Activated T-cell treated with anti-CD3 and anti-CD28 coated beads, Interleukin-2, amount 50 U/mL, for 4 hours (primary cell): Measurements from ENCODE around the gene ZNF507. TPM values are rescaled to one million over a fixed set of nuclear protein-coding genes. Genes with fewer than 3 reads are reported as not detected.
A peak's percentile ranks its signal among the peaks of the same experiment; 100 is the strongest.

Experiments used
- ATAC-seq, 2 donors: fragments of 200-7000 bp; cut with Tn5 transposase; one replicate each; pipeline ENCODE4 v1.10.0; 2021
- DNase-seq: peaks from one replicate; pipeline ENCODE4 v3.0.0-alpha.2; 2020
- H3K27me3 Mint-ChIP-seq: one replicate; pipeline ENCODE4 v1.8.0; 2021; ENCODE audit warnings: low read depth, mixed read lengths
- H3K36me3 Mint-ChIP-seq: one replicate; pipeline ENCODE4 v1.8.0; 2022; ENCODE audit warnings: mixed read lengths; ENCODE audit not compliant: insufficient read depth
- H3K4me1 Mint-ChIP-seq: one replicate; pipeline ENCODE4 v1.8.0; 2021; ENCODE audit warnings: low read depth, mixed read lengths
- H3K4me3 Mint-ChIP-seq: one replicate; pipeline ENCODE4 v1.8.0; 2021; ENCODE audit warnings: mild to moderate bottlenecking, moderate library complexity, mixed read lengths
- H3K9me3 Mint-ChIP-seq: one replicate; pipeline ENCODE4 v1.8.0; 2021; ENCODE audit warnings: mixed read lengths
- total RNA-seq, 3 donors: library from RNA; stranded (reverse); gene quantifications; one replicate each; pipeline ENCODE4 v1.2.1, GENCODE V29; 2021

Gene ZNF507
- total RNA-seq, 3 donors from 2014 or later: 26.0 to 27.4 (median 26.2) TPM

- ATAC-seq: peak; percentile 31
- H3K4me1 Mint-ChIP-seq: peaks cover 63% of the 10 kb centered on the region
- H3K4me3 Mint-ChIP-seq: no peak overlapping the region
These were observed 4.5 kb downstream of the ZNF507 start for GRCh38 chr19:32349724-32350470.

GRCh38 chr19:32350471-32350865, 5.1 kb downstream of the ZNF507 start:
- DNase-seq (no peak), ATAC-seq (no peak)
- Mint-ChIP-seq H3K4me1 (peaks cover 68% of the 10 kb centered on the region), H3K4me3 (no peak overlapping the region), H3K36me3 (peaks cover 47% of the 10 kb centered on the region), H3K9me3 (no peaks in the 10 kb centered on the region), H3K27me3 (no peaks in the 10 kb centered on the region)

More at GRCh38 chr19:32349724-32350470, 4.5 kb downstream of the ZNF507 start:
- no peak for DNase-seq
- H3K36me3 Mint-ChIP-seq: peaks cover 44% of the 10 kb centered on the region
- H3K9me3 Mint-ChIP-seq: no peaks in the 10 kb centered on the region
- H3K27me3 Mint-ChIP-seq: no peaks in the 10 kb centered on the region

GRCh38 chr19:32350987-32351348, 5.6 kb downstream of the ZNF507 start:
- Mint-ChIP-seq H3K9me3 (no peaks in the 10 kb centered on the region), H3K4me1 (peaks cover 72% of the 10 kb centered on the region), H3K4me3 (no peak overlapping the region), H3K27me3 (no peaks in the 10 kb centered on the region), H3K36me3 (peaks cover 48% of the 10 kb centered on the region)
- DNase-seq (no peak), ATAC-seq (no peak)

GRCh38 chr19:32352241-32352630, 6.8 kb downstream of the ZNF507 start:
- no peaks in the 10 kb centered on the region for H3K9me3 Mint-ChIP-seq
- DNase-seq (no peak), ATAC-seq (no peak)
- H3K4me3 Mint-ChIP-seq: no peak overlapping the region
- no peaks in the 10 kb centered on the region for H3K27me3 Mint-ChIP-seq
- H3K36me3 Mint-ChIP-seq: peaks cover 56% of the 10 kb centered on the region
- peaks cover 66% of the 10 kb centered on the region for H3K4me1 Mint-ChIP-seq

GRCh38 chr19:32354345-32354744, 8.9 kb downstream of the ZNF507 start:
- H3K4me3 Mint-ChIP-seq: no peak overlapping the region
- ATAC-seq: no peak
- no peaks in the 10 kb centered on the region for H3K9me3 Mint-ChIP-seq
- no peak for DNase-seq
- peaks cover 57% of the 10 kb centered on the region for H3K4me1 Mint-ChIP-seq
- peaks cover 56% of the 10 kb centered on the region for H3K36me3 Mint-ChIP-seq
- H3K27me3 Mint-ChIP-seq: no peaks in the 10 kb centered on the region

GRCh38 chr19:32355309-32355708, 9.9 kb downstream of the ZNF507 start:
- DNase-seq (no peak), ATAC-seq (no peak)
- Mint-ChIP-seq H3K9me3 (no peaks in the 10 kb centered on the region), H3K4me3 (no peak overlapping the region), H3K27me3 (no peaks in the 10 kb centered on the region), H3K36me3 (peaks cover 49% of the 10 kb centered on the region), H3K4me1 (peaks cover 49% of the 10 kb centered on the region)

- peaks cover 38% of the 10 kb centered on the region for H3K4me1 Mint-ChIP-seq
- DNase-seq (no peak), ATAC-seq (no peak)
- no peaks in the 10 kb centered on the region for H3K27me3 Mint-ChIP-seq
- no peak overlapping the region for H3K4me3 Mint-ChIP-seq
- H3K9me3 Mint-ChIP-seq: no peaks in the 10 kb centered on the region
- peaks cover 46% of the 10 kb centered on the region for H3K36me3 Mint-ChIP-seq
These were observed 12.3 kb downstream of the ZNF507 start for GRCh38 chr19:32357720-32358119.

GRCh38 chr19:32358321-32358720, 12.9 kb downstream of the ZNF507 start:
- Mint-ChIP-seq H3K4me3 (no peak overlapping the region), H3K27me3 (no peaks in the 10 kb centered on the region), H3K4me1 (peaks cover 41% of the 10 kb centered on the region), H3K36me3 (peaks cover 46% of the 10 kb centered on the region), H3K9me3 (no peaks in the 10 kb centered on the region)
- DNase-seq (no peak), ATAC-seq (no peak)

- H3K36me3 Mint-ChIP-seq: peaks cover 45% of the 10 kb centered on the region
- H3K27me3 Mint-ChIP-seq: no peaks in the 10 kb centered on the region
- peaks cover 45% of the 10 kb centered on the region for H3K4me1 Mint-ChIP-seq
- H3K4me3 Mint-ChIP-seq: no peak overlapping the region
- DNase-seq: no peak
- no peak for ATAC-seq
- no peaks in the 10 kb centered on the region for H3K9me3 Mint-ChIP-seq
These were observed 14.2 kb downstream of the ZNF507 start for GRCh38 chr19:32359581-32359980.

- DNase-seq (no peak), ATAC-seq (no peak)
- H3K4me3 Mint-ChIP-seq: no peak overlapping the region
- H3K36me3 Mint-ChIP-seq: peaks cover 48% of the 10 kb centered on the region
- H3K27me3 Mint-ChIP-seq: no peaks in the 10 kb centered on the region
- H3K4me1 Mint-ChIP-seq: peaks cover 46% of the 10 kb centered on the region
- no peaks in the 10 kb centered on the region for H3K9me3 Mint-ChIP-seq
These were observed 16.3 kb downstream of the ZNF507 start for GRCh38 chr19:32361574-32362317.

GRCh38 chr19:32362318-32362691, 16.9 kb downstream of the ZNF507 start:
- no peak overlapping the region for H3K4me3 Mint-ChIP-seq
- H3K4me1 Mint-ChIP-seq: peaks cover 52% of the 10 kb centered on the region
- no peak for ATAC-seq
- H3K9me3 Mint-ChIP-seq: no peaks in the 10 kb centered on the region
- H3K27me3 Mint-ChIP-seq: no peaks in the 10 kb centered on the region
- DNase-seq: no peak
- H3K36me3 Mint-ChIP-seq: peaks cover 48% of the 10 kb centered on the region

GRCh38 chr19:32363175-32363574, 17.8 kb downstream of the ZNF507 start:
- Mint-ChIP-seq H3K4me3 (no peak overlapping the region), H3K27me3 (no peaks in the 10 kb centered on the region), H3K9me3 (no peaks in the 10 kb centered on the region), H3K4me1 (peaks cover 61% of the 10 kb centered on the region), H3K36me3 (peaks cover 51% of the 10 kb centered on the region)
- DNase-seq: no peak
- ATAC-seq: no peak

GRCh38 chr19:32363632-32364031, 18.2 kb downstream of the ZNF507 start:
- H3K4me3 Mint-ChIP-seq: no peak overlapping the region
- H3K4me1 Mint-ChIP-seq: peaks cover 62% of the 10 kb centered on the region
- no peaks in the 10 kb centered on the region for H3K9me3 Mint-ChIP-seq
- peaks cover 54% of the 10 kb centered on the region for H3K36me3 Mint-ChIP-seq
- ATAC-seq (no peak), DNase-seq (no peak)
- no peaks in the 10 kb centered on the region for H3K27me3 Mint-ChIP-seq

- ATAC-seq: no peak
- no peak for DNase-seq
- Mint-ChIP-seq H3K27me3 (no peaks in the 10 kb centered on the region), H3K36me3 (peaks cover 54% of the 10 kb centered on the region), H3K4me3 (no peak overlapping the region), H3K9me3 (no peaks in the 10 kb centered on the region), H3K4me1 (peaks cover 61% of the 10 kb centered on the region)
These were observed 18.6 kb downstream of the ZNF507 start for GRCh38 chr19:32364040-32364439.

GRCh38 chr19:32367063-32367462, 21.7 kb downstream of the ZNF507 start:
- peaks cover 64% of the 10 kb centered on the region for H3K36me3 Mint-ChIP-seq
- H3K4me3 Mint-ChIP-seq: no peak overlapping the region
- no peaks in the 10 kb centered on the region for H3K27me3 Mint-ChIP-seq
- peaks cover 61% of the 10 kb centered on the region for H3K4me1 Mint-ChIP-seq
- no peak for DNase-seq
- ATAC-seq: no peak
- H3K9me3 Mint-ChIP-seq: no peaks in the 10 kb centered on the region
